Endodermal cell (in vitro differentiated cells): ENCODE measurements around the gene LAMB4. TPM values are rescaled to one million over a fixed set of nuclear protein-coding genes. Genes with fewer than 3 reads are reported as not detected.
A peak's percentile ranks its signal among the peaks of the same experiment; 100 is the strongest.

Experiments
- DNase-seq: peaks from one replicate; pipeline ENCODE4 v3.0.0-alpha.2; 2017
- H3K27ac ChIP-seq: 2 replicates; pipeline ENCODE4 v1.5.1; 2013; ENCODE audit warnings: mild to moderate bottlenecking, low read depth, low read length, moderate library complexity
- H3K27me3 ChIP-seq: 2 replicates; pipeline ENCODE4 v1.6.1; 2013; ENCODE audit warnings: mild to moderate bottlenecking, low read length, moderate library complexity; ENCODE audit not compliant: insufficient read depth, control insufficient read depth, poor library complexity, severe bottlenecking
- H3K36me3 ChIP-seq: 2 replicates; pipeline ENCODE4 v1.7.0; 2013; ENCODE audit warnings: mild to moderate bottlenecking, low read length, moderate library complexity; ENCODE audit not compliant: control insufficient read depth, insufficient read depth
- H3K4me1 ChIP-seq: one replicate; pipeline ENCODE4 v1.7.0; 2013; ENCODE audit warnings: low read length; ENCODE audit not compliant: control insufficient read depth, insufficient read depth
- H3K4me3 ChIP-seq: 2 replicates; pipeline ENCODE4 v1.5.1; 2013; ENCODE audit warnings: mild to moderate bottlenecking, low read length, moderate library complexity
- H3K9ac ChIP-seq: 2 replicates; pipeline ENCODE4 v1.6.1; 2013; ENCODE audit warnings: mild to moderate bottlenecking, low read length, moderate library complexity; ENCODE audit not compliant: poor library complexity, severe bottlenecking; ENCODE audit errors: extremely low read depth
- H3K9me3 ChIP-seq: 2 replicates; pipeline ENCODE4 v1.6.1; 2013; ENCODE audit warnings: mild to moderate bottlenecking, low read length, moderate library complexity; ENCODE audit not compliant: control insufficient read depth
- H3K27ac Mint-ChIP-seq: 2 replicates; pipeline ENCODE4 v1.8.0; 2020; ENCODE audit warnings: mixed read lengths
- H3K27me3 Mint-ChIP-seq: 2 replicates; pipeline ENCODE4 v1.8.0; 2021; ENCODE audit warnings: mild to moderate bottlenecking, mixed read lengths; ENCODE audit not compliant: insufficient read depth
- H3K36me3 Mint-ChIP-seq: 2 replicates; pipeline ENCODE4 v1.8.0; 2020; ENCODE audit warnings: low read depth, mixed read lengths
- H3K4me1 Mint-ChIP-seq: 2 replicates; pipeline ENCODE4 v1.8.0; 2020; ENCODE audit warnings: mixed read lengths
- H3K4me3 Mint-ChIP-seq: 2 replicates; pipeline ENCODE4 v1.8.0; 2020; ENCODE audit warnings: mild to moderate bottlenecking, moderate library complexity, mixed read lengths
- H3K9me3 Mint-ChIP-seq: 2 replicates; pipeline ENCODE4 v1.8.0; 2020; ENCODE audit warnings: mild to moderate bottlenecking, mixed read lengths
- CTCF ChIP-seq: fragments of 200-600 bp; sonication (generic); conservative IDR thresholded peaks from 2 replicates; pipeline ENCODE4 v1.5.0; 2021; ENCODE audit warnings: antibody characterized with exemption, mild to moderate bottlenecking
- WGBS, 2 experiments: methylation state at CpG; one replicate each; pipeline versions ENCODE4 v1.1.5 to v1.1.7; 2013; ENCODE audit warnings: missing lambda C conversion rate in 2 of 2, mixed read lengths in 1 of 2; ENCODE audit not compliant: insufficient coverage in 1 of 2, insufficient read length in 1 of 2; 5-methylcytosine and 5-hydroxymethylcytosine counted together
- total RNA-seq, 2 donors: library from RNA; stranded (reverse); fragmentation: NEBNext Ultra II Directional in 1 of 2; extraction: Animal tissue kit (Norgen Biotek cat#: 25700) in 1 of 2; gene quantifications; 2 replicates in 1 of 2; 3 replicates in 1 of 2; pipeline ENCODE4 v1.2.1, GENCODE V29; 2021

Gene LAMB4
- total RNA-seq, 2 donors from 2014 or later = not detected

GRCh38 chr7:108000875-108001763 is 129.0 kb downstream of the LAMB4 start:
- peaks cover 6% of the 10 kb centered on the region for H3K4me1 ChIP-seq
- peaks cover 41% of the 10 kb centered on the region for H3K27me3 Mint-ChIP-seq
- peaks cover 39% of the 10 kb centered on the region for H3K36me3 Mint-ChIP-seq
- H3K27ac ChIP-seq = no peak overlapping the region
- H3K9ac ChIP-seq = peak overlapping the region; percentile 88
- peak overlapping the region; percentile 90 for H3K4me3 ChIP-seq
- DNase-seq = peak; percentile 91
- peak; percentile 64 for TF ChIP-seq CTCF
- WGBS, 2 experiments = 22% methylated on average over 18 to 37 of the region's 37 CpGs
- peaks cover 26% of the 10 kb centered on the region for H3K27me3 ChIP-seq
- peak overlapping the region; percentile 88 for H3K4me3 Mint-ChIP-seq
- H3K9me3 ChIP-seq = no peaks in the 10 kb centered on the region
- H3K4me1 Mint-ChIP-seq = peaks cover 24% of the 10 kb centered on the region
- H3K9me3 Mint-ChIP-seq = no peaks in the 10 kb centered on the region
- H3K27ac Mint-ChIP-seq = peak overlapping the region; percentile 90
- H3K36me3 ChIP-seq = peaks cover 50% of the 10 kb centered on the region

GRCh38 chr7:107999779-108000560 is 130.2 kb downstream of the LAMB4 start:
- peaks cover 4% of the 10 kb centered on the region for H3K4me1 ChIP-seq
- H3K27me3 ChIP-seq = peaks cover 15% of the 10 kb centered on the region
- no peak for TF ChIP-seq CTCF
- H3K4me3 Mint-ChIP-seq = no peak overlapping the region
- H3K27ac Mint-ChIP-seq = no peak overlapping the region
- peaks cover 29% of the 10 kb centered on the region for H3K27me3 Mint-ChIP-seq
- H3K9me3 Mint-ChIP-seq = no peaks in the 10 kb centered on the region
- peaks cover 61% of the 10 kb centered on the region for H3K36me3 ChIP-seq
- peak overlapping the region; percentile 88 for H3K9ac ChIP-seq
- H3K9me3 ChIP-seq = no peaks in the 10 kb centered on the region
- no peak overlapping the region for H3K27ac ChIP-seq
- WGBS, 2 experiments = 88 to 89% methylated on average over 3 to 4 of the region's 4 CpGs
- H3K36me3 Mint-ChIP-seq = peaks cover 46% of the 10 kb centered on the region
- H3K4me3 ChIP-seq = peak overlapping the region; percentile 90
- peaks cover 30% of the 10 kb centered on the region for H3K4me1 Mint-ChIP-seq
- DNase-seq = no peak

- Mint-ChIP-seq H3K27ac (no peak overlapping the region), H3K36me3 (peaks cover 57% of the 10 kb centered on the region), H3K9me3 (no peaks in the 10 kb centered on the region), H3K27me3 (peaks cover 18% of the 10 kb centered on the region), H3K4me3 (no peak overlapping the region), H3K4me1 (peaks cover 20% of the 10 kb centered on the region)
- H3K9me3 ChIP-seq = no peaks in the 10 kb centered on the region
- peak overlapping the region; percentile 90 for H3K4me3 ChIP-seq
- WGBS, 2 experiments = 90 to 93% methylated on average over 2 to 3 of the region's 3 CpGs
- DNase-seq = no peak
- H3K4me1 ChIP-seq = no peaks in the 10 kb centered on the region
- H3K9ac ChIP-seq = no peak overlapping the region
- no peak overlapping the region for H3K27ac ChIP-seq
- peaks cover 72% of the 10 kb centered on the region for H3K36me3 ChIP-seq
- H3K27me3 ChIP-seq = peaks cover 6% of the 10 kb centered on the region
- TF ChIP-seq CTCF = no peak
These were observed 131.3 kb downstream of the LAMB4 start for GRCh38 chr7:107998660-107999480.
